Panc1 (cell line): ENCODE results near the gene MED28.

Source experiments
- CTCF ChIP-seq: fragments of 450-650 bp; IDR thresholded peaks from 2 replicates; pipeline ENCODE4 v1.5.1; 2017; ENCODE audit warnings: mild to moderate bottlenecking
- POLR2AphosphoS5 ChIP-seq: IDR thresholded peaks from 2 replicates; pipeline ENCODE4 v1.6.1; 2012; ENCODE audit warnings: mild to moderate bottlenecking, low read depth, low read length, moderate library complexity
- TF ChIP-seq, protein P1 (sequence below), 2 experiments: IDR thresholded peaks; 2 replicates each; pipeline ENCODE4 v1.6.1; 2011 to 2012; ENCODE audit warnings: low read depth in 2 of 2, control low read depth in 1 of 2, low read length in 1 of 2, mild to moderate bottlenecking in 1 of 2, moderate library complexity in 1 of 2; ENCODE audit not compliant: insufficient read depth in 1 of 2

- TF ChIP-seq CTCF (no peak), POLR2AphosphoS5 (no peak)
- TF ChIP-seq, protein P1, sequence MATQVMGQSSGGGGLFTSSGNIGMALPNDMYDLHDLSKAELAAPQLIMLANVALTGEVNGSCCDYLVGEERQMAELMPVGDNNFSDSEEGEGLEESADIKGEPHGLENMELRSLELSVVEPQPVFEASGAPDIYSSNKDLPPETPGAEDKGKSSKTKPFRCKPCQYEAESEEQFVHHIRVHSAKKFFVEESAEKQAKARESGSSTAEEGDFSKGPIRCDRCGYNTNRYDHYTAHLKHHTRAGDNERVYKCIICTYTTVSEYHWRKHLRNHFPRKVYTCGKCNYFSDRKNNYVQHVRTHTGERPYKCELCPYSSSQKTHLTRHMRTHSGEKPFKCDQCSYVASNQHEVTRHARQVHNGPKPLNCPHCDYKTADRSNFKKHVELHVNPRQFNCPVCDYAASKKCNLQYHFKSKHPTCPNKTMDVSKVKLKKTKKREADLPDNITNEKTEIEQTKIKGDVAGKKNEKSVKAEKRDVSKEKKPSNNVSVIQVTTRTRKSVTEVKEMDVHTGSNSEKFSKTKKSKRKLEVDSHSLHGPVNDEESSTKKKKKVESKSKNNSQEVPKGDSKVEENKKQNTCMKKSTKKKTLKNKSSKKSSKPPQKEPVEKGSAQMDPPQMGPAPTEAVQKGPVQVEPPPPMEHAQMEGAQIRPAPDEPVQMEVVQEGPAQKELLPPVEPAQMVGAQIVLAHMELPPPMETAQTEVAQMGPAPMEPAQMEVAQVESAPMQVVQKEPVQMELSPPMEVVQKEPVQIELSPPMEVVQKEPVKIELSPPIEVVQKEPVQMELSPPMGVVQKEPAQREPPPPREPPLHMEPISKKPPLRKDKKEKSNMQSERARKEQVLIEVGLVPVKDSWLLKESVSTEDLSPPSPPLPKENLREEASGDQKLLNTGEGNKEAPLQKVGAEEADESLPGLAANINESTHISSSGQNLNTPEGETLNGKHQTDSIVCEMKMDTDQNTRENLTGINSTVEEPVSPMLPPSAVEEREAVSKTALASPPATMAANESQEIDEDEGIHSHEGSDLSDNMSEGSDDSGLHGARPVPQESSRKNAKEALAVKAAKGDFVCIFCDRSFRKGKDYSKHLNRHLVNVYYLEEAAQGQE (IDR thresholded peaks at IDR 0.05; ENCODE audit: insufficient read depth in 1 of 2, low read depth in 2 of 2, low read length in 1 of 2): no peak
These were observed 50.3 kb downstream of the MED28 start for GRCh38 chr4:17664755-17665154.
